ENCODE data around the gene ARHGAP8. TPM values are rescaled to one million over a fixed set of nuclear protein-coding genes. Genes with fewer than 3 reads are reported as not detected.

The ARHGAP8 gene
- total and polyA plus RNA-seq, 10 of the 15 experiments (the other 5 are each of a cell fraction or from before 2014, with no cell fraction given), result 0.33 TPM; not detected in 9

- TF ChIP-seq CUX1 (IDR thresholded peaks at IDR 0.05; ENCODE audit: insufficient replicate concordance, low read depth, low read length), result no peak
- no peak for TF ChIP-seq EZH2 (IDR thresholded peaks at IDR 0.05; ENCODE audit: borderline replicate concordance, control insufficient read depth, low read depth, low read length)
- no peak for TF ChIP-seq ZNF217 (IDR thresholded peaks at IDR 0.05)
- TF ChIP-seq MLLT1 (IDR thresholded peaks at IDR 0.05), result no peak
- TF ChIP-seq JUNB (IDR thresholded peaks at IDR 0.05), result no peak
- TF ChIP-seq ATF2 (IDR thresholded peaks at IDR 0.05; ENCODE audit: low read length), result no peak
- TF ChIP-seq SPI1 (IDR thresholded peaks at IDR 0.05; ENCODE audit: borderline replicate concordance, insufficient read depth, low read depth, low read length), result no peak
- TF ChIP-seq RELA (IDR thresholded peaks at IDR 0.05; ENCODE audit: borderline replicate concordance, partially characterized antibody), result no peak
- no peak for TF ChIP-seq RBBP5 (conservative IDR thresholded peaks at IDR 0.05)
These were observed 48.0 kb upstream of the ARHGAP8 start (continued) for GRCh38 chr22:44704159-44705021.

Measured in GM12878 (cell line).